IPS-18c (cell line): Measurements from ENCODE around the gene TSPAN14.

Experiments
- H3K4me3 ChIP-seq: 2 replicates; pipeline ENCODE4 v1.7.0; 2013; ENCODE audit warnings: low read depth, mild to moderate bottlenecking, low read length, moderate library complexity; ENCODE audit not compliant: insufficient read depth
- H3K9me3 ChIP-seq: one replicate; pipeline ENCODE4 v1.6.1; 2013; ENCODE audit warnings: mild to moderate bottlenecking, low read length, moderate library complexity; ENCODE audit not compliant: control insufficient read depth, insufficient read depth

Gene TSPAN14

DNA sequence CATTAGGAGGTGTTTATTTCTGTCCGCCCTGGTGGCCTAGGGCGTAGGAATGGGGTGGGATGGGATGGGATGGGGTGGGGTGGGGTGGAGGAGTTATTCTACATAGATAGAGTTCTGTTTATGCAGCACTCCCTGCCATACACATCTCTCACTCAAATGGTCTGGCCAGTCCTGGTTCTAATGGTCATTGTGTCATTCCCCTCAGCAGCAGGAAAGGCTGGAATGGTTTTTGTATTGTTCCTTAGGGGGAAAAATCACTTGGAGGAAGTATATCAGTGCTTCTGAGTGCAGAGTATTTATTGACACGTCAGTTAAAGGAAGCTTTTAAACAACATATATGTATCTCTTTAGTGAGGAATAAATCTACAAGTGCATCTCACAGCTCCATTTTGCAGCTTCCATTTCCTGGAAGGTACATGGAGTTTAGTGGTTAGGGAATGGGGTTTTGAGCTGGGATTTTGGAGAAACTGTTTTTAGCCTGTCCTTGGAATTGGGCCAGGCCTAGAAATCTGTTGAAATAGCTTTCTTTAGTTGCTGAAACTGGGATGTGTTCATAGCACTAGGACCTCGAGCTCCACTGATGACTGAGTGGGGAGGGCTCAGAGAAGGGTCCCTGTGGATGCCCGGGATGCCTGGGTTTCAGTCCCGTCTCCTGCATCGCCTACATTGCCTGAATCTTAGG lies 8.3 kb downstream of the TSPAN14 start:
- H3K9me3 ChIP-seq: peaks cover 2% of the 10 kb centered on the region
- no peak overlapping the region for H3K4me3 ChIP-seq

DNA sequence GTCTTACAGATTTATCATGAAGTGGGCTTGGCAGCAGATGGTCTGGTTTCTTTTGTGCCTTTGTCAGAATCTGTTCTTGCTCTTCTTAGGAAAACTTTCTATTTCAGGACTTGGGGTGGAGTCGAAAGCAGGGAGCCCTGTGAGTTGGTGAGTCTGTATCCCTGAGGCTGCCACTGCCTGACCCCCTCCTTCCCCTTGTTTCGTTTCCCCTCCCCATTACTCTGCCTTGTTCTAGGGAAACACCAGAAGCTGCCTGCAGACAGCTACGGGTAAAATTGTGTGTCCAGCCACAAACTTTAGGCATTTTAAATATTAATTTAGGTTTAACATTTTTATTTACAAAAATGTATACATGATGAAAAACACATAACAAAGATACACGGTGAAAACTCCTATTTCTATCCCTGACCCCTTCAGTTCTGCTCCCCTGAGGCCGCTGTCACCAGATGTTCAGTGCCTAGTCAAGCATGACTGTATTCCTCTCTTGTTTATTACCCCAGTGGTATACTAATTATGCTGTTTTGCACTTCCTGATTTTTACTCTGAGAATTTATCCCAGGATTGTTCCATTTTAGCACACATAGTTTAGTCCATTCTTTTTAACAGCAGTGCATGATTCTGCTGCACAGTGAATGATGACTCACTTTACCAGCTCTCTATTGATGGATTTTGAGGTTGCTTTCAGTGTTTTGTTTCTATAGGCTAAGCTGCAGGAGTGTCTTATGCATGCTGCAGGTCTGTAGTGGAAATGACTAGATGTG lies 9.1 kb downstream of the TSPAN14 start:
- Histone ChIP-seq H3K4me3 (no peak overlapping the region), H3K9me3 (peaks cover 2% of the 10 kb centered on the region)

- no peak overlapping the region for H3K4me3 ChIP-seq
- peaks cover 2% of the 10 kb centered on the region for H3K9me3 ChIP-seq
Observed at GRCh38 chr10:80463868-80464267, 9.8 kb downstream of the TSPAN14 start.

- Histone ChIP-seq H3K9me3 (peaks cover 2% of the 10 kb centered on the region), H3K4me3 (peak overlapping the region; percentile 36)
Observed at GRCh38 chr10:80464557-80465450, 10.7 kb downstream of the TSPAN14 start.

DNA sequence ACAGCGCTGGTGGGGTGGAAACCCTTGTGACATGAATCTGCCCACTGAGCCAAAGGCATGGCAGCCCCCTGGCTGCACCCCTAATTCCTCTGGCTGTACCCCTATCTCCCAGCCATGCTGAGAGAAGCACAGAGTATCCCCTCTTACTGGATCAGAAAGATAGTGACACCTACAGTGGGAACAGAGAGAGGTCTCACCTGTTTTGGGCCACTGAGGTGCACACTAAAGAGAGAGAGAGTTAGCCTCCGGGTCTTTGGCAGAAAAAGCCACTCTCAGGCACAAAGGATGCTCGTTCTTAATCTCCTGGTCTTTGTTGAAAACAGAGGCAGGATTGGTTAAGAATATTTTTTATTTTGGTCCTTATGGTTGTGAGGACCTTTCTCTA lies 11.3 kb downstream of the TSPAN14 start:
- Histone ChIP-seq H3K9me3 (peaks cover 2% of the 10 kb centered on the region), H3K4me3 (peak overlapping the region; percentile 36; the same call in 1 of the 2 replicates)

GRCh38 chr10:80465839-80466590 lies 11.9 kb downstream of the TSPAN14 start:
- Histone ChIP-seq H3K9me3 (peaks cover 2% of the 10 kb centered on the region), H3K4me3 (no peak overlapping the region)

GRCh38 chr10:80466724-80467326 lies 12.7 kb downstream of the TSPAN14 start:
- no peak overlapping the region for H3K4me3 ChIP-seq
- H3K9me3 ChIP-seq: peaks cover 2% of the 10 kb centered on the region

- Histone ChIP-seq H3K4me3 (no peak overlapping the region), H3K9me3 (peaks cover 2% of the 10 kb centered on the region)
Observed at GRCh38 chr10:80468002-80468401, 13.9 kb downstream of the TSPAN14 start.

DNA sequence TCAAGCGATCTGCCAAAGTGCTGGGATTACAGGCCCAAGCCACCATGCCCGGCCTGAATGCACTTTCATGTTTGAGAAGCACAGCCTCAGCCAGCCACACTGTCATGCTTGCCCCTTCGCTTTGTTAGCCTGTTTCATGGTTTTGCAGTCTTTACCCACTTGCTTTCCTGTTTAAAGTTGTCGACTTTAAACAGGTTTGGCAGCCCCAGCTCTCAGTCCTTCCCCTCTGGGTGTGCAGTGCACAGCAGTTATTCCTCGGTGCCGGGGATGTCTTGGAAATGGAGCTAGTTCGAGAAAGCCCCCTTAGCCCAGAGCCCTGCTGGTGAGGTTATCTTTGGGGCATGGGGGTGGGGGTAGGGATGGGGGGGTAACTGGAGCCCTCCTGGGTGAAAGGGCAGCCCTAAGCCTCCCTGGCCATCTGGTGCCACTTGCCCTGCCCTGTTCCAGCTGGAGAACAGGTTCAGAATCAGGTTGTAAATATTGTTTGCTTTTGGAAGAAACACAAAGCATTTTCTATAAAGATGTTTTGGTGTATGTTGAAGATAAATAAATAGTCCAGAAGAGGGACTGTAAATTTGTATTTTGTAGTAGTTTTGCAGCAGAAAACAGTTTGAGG lies 14.8 kb downstream of the TSPAN14 start:
- no peak overlapping the region for H3K4me3 ChIP-seq
- peaks cover 2% of the 10 kb centered on the region for H3K9me3 ChIP-seq

DNA sequence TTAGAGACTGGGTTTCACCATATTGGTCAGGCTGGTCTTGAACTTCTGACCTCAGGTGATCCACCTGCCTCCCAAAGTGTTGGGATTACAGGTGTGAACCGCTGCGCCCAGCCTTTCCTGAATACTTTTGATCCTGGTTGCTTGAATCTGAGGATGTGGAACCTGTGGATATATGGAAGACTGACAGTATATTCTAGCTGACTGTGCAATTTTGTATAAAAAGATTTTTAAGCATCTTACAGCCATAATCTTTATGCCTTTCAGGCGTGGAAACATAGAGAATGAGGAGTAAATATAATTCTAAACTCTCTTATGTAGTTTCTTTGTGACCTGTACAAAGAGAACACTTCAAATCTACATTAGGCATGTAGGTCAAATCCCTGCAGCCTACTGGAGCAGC lies 16.2 kb downstream of the TSPAN14 start:
- no peak overlapping the region for H3K4me3 ChIP-seq
- H3K9me3 ChIP-seq: peaks cover under 1% of the 10 kb centered on the region

- H3K9me3 ChIP-seq: no peaks in the 10 kb centered on the region
- H3K4me3 ChIP-seq: no peak overlapping the region
Observed at GRCh38 chr10:80471001-80471400, 16.9 kb downstream of the TSPAN14 start.

DNA sequence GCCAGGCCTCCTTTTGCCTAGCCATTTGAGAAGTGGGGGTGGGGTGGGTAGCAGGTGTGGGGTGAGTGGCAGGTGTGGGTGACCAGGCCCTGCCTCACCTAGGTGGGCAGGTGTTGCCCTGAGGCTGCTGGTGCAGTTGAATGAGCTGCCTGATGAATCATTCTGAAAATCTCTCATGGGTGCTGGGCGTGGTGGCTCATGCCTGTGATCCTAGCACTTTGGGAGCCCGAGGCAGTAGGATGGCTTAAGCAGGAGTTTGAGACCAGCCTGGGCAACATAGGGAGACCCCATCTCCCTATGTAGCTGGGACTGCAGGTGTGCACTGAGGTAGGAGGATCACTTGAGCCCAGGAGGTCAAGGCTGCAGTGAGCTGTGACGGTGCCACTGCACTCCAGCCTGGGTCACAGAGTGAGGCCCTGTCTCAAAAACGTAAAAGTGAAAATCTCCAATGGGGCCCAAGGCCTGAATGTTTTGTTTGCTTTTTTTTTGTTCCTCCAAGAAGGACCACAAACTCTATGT lies 17.7 kb downstream of the TSPAN14 start:
- Histone ChIP-seq H3K4me3 (no peak overlapping the region), H3K9me3 (peaks cover 1% of the 10 kb centered on the region)

GRCh38 chr10:80472234-80473095 lies 18.4 kb downstream of the TSPAN14 start:
- no peak overlapping the region for H3K4me3 ChIP-seq
- H3K9me3 ChIP-seq: peaks cover 2% of the 10 kb centered on the region

GRCh38 chr10:80473096-80473657 lies 19.1 kb downstream of the TSPAN14 start:
- H3K9me3 ChIP-seq: peaks cover 2% of the 10 kb centered on the region
- H3K4me3 ChIP-seq: no peak overlapping the region
